Activated CD4-positive, alpha-beta T cell treated with anti-CD3 and anti-CD28 coated beads for 4 hours (primary cell): ENCODE data around the gene IQGAP3.
"Not testable (repeated sequence)": the region's sequence is repeated elsewhere in the genome, so short reads cannot be mapped to it uniquely, and the experiment has no call there.

Experiments
- DNase-seq, 2 donors: peaks; one replicate each; pipeline ENCODE4 v3.0.0-alpha.2; 2020

The IQGAP3 gene, protein sequence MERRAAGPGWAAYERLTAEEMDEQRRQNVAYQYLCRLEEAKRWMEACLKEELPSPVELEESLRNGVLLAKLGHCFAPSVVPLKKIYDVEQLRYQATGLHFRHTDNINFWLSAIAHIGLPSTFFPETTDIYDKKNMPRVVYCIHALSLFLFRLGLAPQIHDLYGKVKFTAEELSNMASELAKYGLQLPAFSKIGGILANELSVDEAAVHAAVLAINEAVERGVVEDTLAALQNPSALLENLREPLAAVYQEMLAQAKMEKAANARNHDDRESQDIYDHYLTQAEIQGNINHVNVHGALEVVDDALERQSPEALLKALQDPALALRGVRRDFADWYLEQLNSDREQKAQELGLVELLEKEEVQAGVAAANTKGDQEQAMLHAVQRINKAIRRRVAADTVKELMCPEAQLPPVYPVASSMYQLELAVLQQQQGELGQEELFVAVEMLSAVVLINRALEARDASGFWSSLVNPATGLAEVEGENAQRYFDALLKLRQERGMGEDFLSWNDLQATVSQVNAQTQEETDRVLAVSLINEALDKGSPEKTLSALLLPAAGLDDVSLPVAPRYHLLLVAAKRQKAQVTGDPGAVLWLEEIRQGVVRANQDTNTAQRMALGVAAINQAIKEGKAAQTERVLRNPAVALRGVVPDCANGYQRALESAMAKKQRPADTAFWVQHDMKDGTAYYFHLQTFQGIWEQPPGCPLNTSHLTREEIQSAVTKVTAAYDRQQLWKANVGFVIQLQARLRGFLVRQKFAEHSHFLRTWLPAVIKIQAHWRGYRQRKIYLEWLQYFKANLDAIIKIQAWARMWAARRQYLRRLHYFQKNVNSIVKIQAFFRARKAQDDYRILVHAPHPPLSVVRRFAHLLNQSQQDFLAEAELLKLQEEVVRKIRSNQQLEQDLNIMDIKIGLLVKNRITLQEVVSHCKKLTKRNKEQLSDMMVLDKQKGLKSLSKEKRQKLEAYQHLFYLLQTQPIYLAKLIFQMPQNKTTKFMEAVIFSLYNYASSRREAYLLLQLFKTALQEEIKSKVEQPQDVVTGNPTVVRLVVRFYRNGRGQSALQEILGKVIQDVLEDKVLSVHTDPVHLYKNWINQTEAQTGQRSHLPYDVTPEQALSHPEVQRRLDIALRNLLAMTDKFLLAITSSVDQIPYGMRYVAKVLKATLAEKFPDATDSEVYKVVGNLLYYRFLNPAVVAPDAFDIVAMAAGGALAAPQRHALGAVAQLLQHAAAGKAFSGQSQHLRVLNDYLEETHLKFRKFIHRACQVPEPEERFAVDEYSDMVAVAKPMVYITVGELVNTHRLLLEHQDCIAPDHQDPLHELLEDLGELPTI (N-terminal part only)

DNA sequence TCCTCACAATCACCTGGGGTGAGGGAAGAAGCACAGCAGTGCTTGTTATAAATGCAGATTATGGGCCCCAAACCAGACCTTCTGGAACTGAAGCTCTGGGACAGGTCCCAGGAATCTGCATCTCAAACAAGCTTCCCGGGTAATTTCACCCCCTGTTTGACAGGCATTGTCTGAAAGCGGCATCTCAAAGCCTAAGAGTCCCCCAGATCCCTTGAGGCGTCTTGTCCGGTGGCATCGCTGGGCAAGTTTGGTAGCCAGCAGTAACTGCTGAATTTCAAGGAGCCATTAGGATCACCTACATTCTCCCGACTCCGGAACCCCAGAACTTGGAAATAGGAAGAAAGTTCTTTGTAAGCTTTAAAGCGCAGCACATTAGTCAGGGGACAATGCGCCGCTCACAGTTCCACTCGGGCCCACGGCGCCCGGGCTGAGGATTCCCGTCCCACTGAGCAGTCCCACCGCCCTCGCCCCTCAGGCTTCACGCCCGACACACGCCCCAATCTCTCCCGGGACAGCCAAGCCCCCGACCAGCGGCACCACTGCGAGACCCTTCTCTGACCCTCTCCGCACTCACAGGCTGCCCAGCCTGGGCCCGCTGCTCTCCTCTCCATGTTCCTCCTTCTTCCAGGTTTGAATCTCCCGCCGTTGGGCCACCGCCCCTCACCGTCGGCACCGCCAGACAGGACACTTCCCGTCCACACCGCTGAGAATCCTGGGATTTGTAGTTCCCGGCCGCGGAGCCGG is at the start of gene IQGAP3:
IQGAP3 (minus strand) TSS at position 647 of the 744 bp plus-strand sequence; CDS start at position 611, 36 bp downstream.
- DNase-seq: peak; percentile 59 to 61

DNA sequence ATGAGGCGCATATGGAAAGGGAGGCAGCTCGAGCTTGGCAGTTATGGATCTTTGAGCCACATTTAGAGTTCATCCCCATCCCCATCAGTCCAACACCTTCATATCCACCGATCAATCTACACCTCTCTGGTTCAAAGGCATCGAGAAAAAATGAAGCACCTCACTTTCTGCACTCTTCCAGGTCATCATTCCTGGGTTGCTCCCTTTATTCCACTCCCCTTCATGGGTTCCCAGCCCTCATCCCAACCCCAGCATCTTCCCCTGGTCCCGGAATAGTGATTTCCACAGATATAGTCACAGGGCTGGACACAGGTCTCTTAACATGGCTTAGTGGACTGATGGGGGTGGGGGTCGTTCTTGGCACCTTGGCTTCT is 47.2 kb upstream of the IQGAP3 start:
- no peak for DNase-seq

DNA sequence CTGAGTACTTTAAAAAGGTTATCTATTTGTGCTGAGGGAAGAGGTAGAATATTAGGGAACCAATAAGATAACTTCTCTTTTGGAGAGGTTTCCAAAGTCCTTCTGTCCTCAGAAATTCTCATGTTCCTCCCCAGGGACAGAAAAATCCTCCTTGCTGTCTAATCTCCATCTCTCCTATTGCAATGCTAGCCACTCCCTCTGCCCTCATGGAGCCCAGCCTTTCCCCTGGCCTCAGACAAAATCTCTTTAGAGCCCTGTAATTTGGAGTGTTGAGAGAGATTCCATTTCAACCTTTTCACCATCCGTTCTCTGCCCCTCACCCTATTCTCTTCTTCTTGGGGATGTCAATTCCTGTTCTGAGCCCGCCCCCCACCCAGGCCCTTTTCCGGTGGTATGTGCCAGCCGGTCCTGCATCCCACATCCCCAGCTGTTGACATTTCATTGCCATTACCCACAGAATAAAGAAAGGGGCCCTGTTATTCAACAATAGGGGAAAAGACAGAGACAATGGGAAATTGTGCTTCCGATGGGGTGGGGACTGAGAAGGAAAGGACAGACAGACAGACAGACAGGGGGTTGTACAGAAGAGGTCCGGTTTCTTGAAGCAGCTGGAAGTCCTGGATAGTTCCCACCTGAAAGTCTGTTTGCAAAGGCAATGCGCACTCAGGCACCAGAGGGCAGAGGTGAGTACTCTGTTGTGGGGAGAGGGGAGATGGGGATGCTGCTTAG is 46.7 kb upstream of the IQGAP3 start, which contains the start of gene HAPLN2:
HAPLN2 (plus strand) TSS at position 563 of the 729 bp plus-strand sequence. CDS start 4,076 bp downstream, outside the sequence.
- peak in 1 of 2 donors; percentile 37 for DNase-seq

DNA sequence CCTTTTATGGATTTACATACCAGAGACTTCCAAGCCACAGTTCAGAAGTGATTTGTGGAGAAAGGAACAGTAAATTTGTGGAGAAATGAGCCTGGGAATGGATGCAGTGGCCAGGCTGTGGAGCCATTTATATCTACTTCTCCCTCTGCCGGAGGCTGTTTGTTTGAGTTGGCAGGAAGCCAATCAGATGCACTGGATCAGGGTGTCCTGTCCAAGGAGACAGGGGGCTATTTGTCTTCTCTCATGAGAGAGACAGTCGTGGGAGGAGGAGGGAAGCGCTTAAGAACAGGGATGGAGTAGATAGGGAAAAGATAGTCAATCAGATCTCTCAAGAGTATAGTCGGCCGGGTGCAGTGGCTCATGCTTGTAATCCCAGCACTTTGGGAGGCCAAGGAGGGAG is 44.1 kb upstream of the IQGAP3 start:
- no peak for DNase-seq

DNA sequence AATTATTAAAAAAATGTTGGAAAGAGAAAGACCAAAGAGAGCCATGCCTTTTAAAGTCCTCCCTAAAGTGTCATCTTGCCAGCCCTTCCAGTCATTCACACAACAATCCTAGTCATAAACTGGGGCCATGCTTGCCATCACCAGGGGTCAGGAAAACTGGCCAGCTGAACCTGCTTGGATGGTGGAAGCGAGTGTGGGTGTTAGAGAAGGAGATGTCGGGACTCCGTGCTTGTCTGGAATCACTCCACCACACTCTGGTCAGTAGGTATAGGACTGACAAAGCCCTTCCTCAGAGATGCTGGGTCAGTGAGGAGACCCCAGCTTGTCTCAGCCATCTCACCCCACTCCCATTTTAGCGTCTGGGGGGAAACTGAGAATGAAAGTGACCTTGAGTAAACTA is 43.6 kb upstream of the IQGAP3 start:
- DNase-seq: no peak

DNA sequence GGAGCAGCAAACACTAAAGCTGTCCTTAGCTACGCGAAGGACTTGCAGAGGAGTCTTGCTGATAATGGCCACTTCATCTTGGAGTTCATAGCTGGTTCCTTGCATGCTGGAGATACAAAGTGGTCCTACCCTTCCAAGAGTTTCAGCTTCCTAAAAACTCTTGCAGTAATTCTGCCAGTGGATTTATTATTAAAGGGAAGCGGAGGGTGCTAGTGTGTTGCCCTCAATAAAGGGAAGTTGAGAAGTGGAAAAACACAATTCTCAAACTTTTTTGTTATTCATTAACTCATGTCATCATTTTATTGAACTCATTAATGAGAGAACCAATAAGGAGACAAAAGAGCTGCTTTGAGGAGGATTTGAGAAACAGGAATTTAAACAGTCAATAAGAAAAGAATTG is 40.3 kb upstream of the IQGAP3 start:
- DNase-seq: no peak

DNA sequence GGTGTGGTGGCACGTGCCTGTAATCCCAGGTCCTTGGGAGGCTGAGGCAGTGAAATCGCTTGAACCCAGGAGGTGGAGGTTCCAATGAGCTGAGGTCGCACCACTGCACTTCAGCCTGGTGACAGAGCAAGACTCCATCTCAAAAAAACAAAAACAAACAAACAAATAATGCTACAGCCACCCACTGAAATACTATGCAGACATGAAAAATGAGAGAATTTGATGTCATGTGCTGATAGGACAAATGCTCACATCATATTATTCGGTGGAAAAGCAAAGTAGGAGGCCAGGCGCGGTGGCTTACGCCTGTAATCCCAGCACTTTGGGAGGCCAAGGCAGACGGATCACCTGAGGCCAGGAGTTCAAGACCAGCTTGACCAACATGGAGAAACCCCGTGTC is 37.7 kb upstream of the IQGAP3 start:
- not testable (repeated sequence) for DNase-seq

DNA sequence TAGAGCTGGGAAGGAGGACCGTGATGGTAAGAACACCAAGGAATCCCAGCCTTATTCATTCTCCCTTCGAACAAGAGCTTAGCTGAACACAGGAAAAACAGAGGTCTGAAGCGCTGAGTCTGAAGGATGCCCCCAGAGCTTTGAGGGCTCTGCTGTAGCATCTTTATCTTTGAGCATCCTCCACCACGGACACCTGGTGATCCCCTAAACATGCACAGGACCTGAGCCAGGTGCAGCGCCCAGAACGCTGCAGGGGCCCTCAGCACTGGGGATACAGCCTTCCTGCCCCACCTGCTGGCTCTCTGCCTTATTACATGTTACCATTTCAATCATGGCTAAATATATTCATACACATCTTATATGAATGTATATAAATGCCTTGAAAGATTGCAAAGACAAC is 36.6 kb upstream of the IQGAP3 start:
- peak; percentile 59 to 63 for DNase-seq

DNA sequence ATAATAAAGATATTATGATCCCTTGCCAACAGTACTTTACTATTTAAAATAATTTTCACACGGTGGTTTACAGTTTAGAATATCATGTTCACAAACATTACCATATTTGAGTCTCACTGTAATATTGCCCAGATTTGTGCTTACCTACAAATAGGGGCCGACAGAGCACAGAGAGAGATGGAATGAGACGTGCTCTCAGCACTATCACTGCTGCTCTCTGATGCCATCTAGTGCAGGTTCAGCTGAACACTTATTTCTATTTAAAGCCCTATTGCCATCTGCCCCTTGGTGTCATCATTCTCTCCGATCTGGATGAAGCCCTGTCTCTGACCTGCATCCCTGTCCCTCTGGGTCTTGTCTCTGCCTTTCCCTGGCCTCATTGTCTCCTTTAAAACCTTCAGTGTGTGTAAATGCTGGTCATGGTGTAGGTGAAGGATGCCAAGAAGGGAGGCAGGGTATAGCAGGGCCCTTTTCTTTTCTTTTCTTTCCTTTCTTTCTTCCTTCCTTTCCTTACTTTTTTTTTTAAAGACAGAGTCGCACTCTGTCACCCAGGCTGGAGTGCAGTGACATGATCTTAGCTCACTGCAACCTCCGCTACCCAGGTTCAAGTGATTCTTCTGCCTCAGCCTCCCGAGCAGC is 35.8 kb upstream of the IQGAP3 start:
- peak; percentile 60 to 72 for DNase-seq

DNA sequence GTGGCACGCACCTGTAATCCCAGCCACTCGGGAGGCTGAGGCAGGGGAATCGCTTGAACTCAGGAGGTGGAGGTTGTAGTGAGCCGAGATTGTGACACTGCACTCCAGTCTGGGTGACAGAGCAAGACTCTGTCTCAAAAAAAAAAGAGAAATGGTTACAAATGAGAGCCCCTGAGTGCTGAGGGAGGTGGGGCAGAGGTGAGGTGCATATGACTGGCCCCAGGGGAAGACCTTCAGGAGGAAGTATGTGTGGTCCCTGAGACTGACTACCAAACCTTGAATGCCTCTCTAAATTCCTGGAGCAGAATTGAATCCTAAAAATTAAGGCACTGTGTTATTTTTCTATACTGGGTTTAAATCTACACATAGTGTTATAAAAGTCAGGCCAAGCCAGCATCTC is 35.0 kb upstream of the IQGAP3 start:
- not testable (repeated sequence) for DNase-seq

DNA sequence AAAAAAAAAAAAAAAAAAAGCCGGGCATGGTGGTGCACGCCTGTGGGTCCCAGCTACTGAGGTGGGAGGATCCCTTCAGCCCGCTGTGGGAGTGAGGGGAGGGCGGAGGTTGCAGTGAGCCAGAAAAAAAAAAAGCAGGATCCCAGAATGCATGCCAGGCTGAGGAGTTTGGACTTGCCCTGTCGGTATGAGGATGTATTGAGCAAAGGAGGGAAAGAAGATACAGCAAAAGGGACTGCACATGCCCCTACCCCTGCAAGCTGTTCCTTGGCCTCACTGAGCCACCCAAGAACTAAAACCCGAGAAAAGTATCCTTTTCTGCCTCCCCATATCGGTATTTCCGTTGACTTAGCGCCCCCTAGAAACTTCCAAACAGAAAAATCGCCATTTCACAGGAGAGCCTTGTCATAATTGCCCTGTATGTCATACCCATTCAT is 30.2 kb upstream of the IQGAP3 start:
- DNase-seq: no peak

DNA sequence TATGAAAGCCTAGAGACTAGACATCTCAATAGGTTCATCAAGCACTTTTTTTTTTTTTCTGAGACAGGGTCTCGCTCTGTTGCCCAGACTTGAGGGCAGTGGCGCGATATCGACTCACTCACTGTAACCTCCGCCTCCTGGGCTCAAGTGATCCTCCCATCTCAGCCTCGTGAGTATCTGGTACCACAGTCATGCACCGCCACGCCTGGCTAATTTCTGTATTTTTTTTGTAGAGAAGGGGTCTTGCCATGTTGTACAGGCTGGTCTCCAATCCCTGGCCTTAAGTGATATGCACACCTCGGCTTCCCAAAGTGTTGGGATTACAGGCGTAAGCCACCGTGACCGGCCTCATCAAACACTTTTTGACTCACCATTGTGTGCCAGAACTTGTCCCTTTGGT is 29.5 kb upstream of the IQGAP3 start:
- no peak for DNase-seq

DNA sequence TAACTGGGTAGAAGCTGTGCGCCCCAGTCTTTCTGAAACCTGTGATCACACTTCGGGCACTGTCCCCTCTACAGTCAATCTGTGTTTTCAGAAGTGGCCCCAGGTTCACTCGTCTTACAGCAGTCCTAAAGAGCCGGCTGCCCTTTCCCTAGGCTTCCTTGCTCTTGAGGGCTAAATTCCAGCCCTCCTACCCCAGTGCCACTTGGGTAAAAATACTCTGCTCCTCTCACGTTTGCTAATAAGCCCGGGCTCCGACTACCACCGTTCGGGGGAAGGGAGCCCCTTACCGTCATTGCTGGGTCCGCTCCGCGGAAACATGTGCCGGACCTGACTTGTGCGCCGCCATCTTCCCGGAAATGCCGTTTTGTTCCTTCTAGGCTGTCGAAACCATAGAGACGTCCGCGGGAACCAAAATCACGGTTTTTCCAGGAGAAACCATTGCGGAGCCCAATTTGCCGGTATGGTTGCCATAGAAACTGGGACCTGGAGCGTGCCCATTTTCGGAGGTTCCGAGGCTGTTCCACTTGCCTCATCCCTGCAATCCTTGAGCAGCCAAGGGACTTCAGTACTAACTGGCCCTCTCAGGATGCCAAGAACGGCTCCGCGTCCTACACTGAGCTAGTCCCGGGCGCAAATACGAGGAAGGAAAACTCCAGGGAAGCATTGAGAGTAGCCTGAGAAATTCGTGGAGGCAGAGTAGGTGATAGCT is 28.9 kb upstream of the IQGAP3 start, which contains the start of gene GPATCH4:
GPATCH4 (minus strand) TSS at position 358 of the 709 bp plus-strand sequence.
- peak; percentile 76 to 77 for DNase-seq

DNA sequence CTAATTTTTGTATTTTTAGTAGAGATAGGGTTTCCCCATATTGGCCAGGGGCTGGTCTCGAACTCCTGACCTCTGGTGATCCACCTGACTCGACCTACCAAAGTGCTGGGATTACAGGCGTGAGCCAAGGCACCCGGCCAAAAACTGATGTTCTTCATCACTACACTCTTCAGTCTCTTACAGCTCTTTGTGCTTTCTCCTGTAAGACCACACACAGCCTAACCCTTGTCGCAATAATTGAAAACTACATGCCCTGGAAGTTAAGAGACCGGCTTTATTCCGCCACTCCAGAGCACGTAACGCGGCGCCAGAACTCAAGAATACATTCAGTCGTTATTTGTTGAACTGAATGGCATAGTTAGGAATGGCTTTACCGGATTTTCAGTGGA is 28.4 kb upstream of the IQGAP3 start:
- DNase-seq: no peak

DNA sequence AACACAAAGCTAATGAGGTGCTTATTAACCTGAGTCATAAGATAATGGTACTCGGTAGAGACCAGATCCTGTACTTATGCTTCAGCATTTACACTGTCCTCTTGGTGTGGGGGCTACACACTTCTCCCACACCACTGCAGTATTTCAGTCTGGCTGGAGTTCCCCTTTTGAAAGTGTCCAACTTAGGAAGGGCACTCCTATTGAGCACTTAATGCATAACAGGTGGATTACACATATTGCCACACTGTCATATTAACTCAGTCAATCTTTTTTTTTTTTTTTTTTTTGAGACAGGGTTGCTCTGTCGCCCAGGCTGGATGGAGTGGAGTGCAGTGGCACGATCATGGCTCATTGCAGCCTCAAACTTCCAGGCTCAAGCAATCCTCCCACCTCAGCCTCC is 27.4 kb upstream of the IQGAP3 start:
- DNase-seq: no peak

DNA sequence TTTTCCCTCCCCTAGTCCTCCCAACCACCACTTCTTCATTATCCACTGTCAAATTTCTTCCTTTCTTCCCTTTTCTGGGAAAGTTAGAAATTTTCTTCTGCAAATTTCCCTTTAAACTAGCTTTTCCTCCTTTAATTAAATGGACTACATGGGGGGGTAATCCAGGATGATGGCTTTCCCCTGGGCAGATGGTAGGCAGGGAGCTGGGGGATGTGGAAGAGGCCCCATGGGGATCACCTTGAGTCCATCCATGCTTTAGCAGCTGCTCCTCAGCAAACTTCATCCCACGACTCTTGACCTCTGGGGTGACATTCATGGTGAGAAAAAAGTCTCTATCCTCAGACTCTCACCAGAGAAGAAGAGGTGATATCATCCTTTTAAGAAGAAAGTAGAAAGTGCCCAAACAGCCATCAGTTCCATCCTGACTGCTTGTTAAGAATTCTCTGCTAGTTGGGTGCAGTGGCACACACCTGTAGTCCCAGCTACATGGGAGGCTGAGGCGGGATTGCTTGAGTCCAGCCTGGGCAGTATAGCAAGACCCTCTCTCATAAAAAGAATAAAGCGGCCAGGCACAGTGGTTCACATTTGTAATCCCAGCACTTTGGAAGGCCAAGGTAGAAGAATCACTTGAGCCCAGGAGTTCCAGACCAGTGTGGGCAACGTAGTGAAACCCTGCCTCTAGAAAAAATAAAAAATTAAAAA is 26.5 kb upstream of the IQGAP3 start:
- DNase-seq: no peak

DNA sequence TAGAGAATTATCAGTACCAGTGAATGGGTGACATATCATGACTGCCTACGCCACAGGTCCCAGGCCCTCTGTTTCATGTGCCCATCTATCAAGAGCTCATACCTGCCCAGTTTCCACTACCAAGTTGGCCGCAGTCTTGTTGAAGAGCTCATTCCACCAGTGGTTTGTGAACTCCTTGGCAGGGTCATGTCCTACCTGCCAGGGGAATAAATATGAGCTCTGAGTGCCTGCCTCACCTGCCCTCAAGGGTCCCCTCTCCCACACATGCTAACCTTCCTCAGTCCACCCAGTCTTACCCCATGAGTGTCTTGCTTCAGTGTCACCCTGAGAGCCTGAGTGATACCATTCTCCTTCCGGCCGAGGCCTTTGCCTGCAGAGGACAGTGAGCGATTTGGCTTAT is 25.8 kb upstream of the IQGAP3 start:
- DNase-seq: no peak

DNA sequence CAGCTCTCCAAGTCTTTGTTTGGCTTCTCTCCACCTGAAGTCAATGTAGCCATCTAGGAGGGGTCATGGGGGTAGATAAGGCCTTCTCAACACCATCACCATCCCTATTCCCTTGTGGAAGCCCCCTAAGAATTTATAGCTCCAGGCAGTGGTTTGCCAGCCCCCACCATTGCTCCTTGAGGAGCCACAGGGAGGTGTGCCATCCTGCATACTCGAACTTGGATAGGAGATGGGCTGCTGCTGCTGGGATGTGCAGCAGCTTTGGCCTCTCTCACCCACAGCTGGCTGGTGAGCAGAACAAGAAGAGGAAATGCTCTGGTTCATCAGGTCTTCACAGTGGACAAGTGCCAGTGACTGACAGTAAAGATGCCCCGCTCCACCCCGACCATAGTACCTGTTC is 24.1 kb upstream of the IQGAP3 start:
- DNase-seq: no peak

DNA sequence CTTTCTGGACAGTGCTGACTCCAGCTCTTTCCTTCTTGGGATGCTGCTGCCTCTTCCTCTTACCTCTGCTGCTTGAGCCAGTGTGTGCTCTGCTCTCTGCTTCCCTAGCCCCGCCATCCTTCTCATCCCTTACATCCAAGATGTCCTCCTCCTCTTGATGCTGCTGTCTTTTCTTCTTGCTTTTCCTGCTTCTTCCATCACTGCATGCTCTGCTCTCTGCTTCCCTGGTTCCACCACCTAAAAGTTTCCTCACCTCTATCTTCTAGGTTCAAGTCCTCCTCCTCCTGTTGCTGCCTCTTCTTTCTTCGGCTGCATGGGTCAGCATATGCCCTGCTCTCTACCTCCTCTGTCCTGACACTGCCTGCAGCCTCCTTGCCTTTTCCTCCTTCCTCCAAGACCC is 22.7 kb upstream of the IQGAP3 start:
- DNase-seq: no peak
